WTC11 (cell line): ENCODE results near the gene MYO9A. TPM values are rescaled to one million over a fixed set of nuclear protein-coding genes. Genes with fewer than 3 reads are reported as not detected.

Experiments
- ATAC-seq: fragments of 200-7000 bp; cut with Tn5 transposase; 2 replicates; pipeline ENCODE4 v1.10.0; 2021; ENCODE audit warnings: mild to moderate bottlenecking, moderate library complexity
- CTCF ChIA-PET: fragments of 300-600 bp; sonication (Branson Sonifier 250); formaldehyde crosslinking; loops from one replicate; lab custom pipeline; 2021; ENCODE audit warnings: antibody characterized with exemption; lab: Charles Lee
- POLR2A ChIA-PET: fragments of 350-600 bp; sonication (Branson Sonifier 250); formaldehyde crosslinking; loops from one replicate; lab custom pipeline; 2021; ENCODE audit warnings: antibody characterized with exemption; lab: Charles Lee
- DNase-seq: peaks from one replicate; pipeline ENCODE4 v3.0.0; 2021; ENCODE audit warnings: low spot score
- H3K27ac Mint-ChIP-seq: 2 replicates; pipeline ENCODE4 v1.8.0; 2021; ENCODE audit warnings: mixed read lengths
- H3K27me3 Mint-ChIP-seq: 2 replicates; pipeline ENCODE4 v1.8.0; 2021; ENCODE audit warnings: low read depth, mild to moderate bottlenecking, moderate library complexity, mixed read lengths
- H3K36me3 Mint-ChIP-seq: 2 replicates; pipeline ENCODE4 v1.8.0; 2021; ENCODE audit warnings: mixed read lengths
- H3K4me1 Mint-ChIP-seq: 2 replicates; pipeline ENCODE4 v1.8.0; 2022; ENCODE audit warnings: mixed read lengths
- H3K4me3 Mint-ChIP-seq: 2 replicates; pipeline ENCODE4 v1.8.0; 2021; ENCODE audit warnings: mild to moderate bottlenecking, moderate library complexity, mixed read lengths
- H3K9me3 Mint-ChIP-seq: 2 replicates; pipeline ENCODE4 v1.8.0; 2021; ENCODE audit warnings: mixed read lengths
- ATF1 ChIP-seq: sonication (generic); formaldehyde crosslinking; IDR thresholded peaks from 2 replicates; pipeline ENCODE4 v1.8.1; 2023; ENCODE audit warnings: mild to moderate bottlenecking, moderate library complexity, missing genetic modification reagents
- ATF2 ChIP-seq: sonication (generic); formaldehyde crosslinking; IDR thresholded peaks from 2 replicates; pipeline ENCODE4 v1.8.1; 2022; ENCODE audit warnings: low read depth, missing genetic modification reagents, borderline replicate concordance
- ATF3 ChIP-seq: sonication (generic); formaldehyde crosslinking; conservative IDR thresholded peaks from 2 replicates; pipeline ENCODE4 v1.8.1; 2022; ENCODE audit warnings: mild to moderate bottlenecking, missing genetic modification reagents
- CBFB ChIP-seq: sonication (generic); formaldehyde crosslinking; IDR thresholded peaks from 2 replicates; pipeline ENCODE4 v1.8.1; 2022; ENCODE audit warnings: mild to moderate bottlenecking, low read depth, missing genetic modification reagents
- CREM ChIP-seq: sonication (generic); formaldehyde crosslinking; IDR thresholded peaks from 2 replicates; pipeline ENCODE4 v1.8.1; 2022; ENCODE audit warnings: mild to moderate bottlenecking, missing genetic modification reagents, moderate library complexity
- CTCF ChIP-seq: fragments of 200-600 bp; IDR thresholded peaks from 2 replicates; pipeline ENCODE4 v1.8.0; 2022; ENCODE audit warnings: antibody characterized with exemption
- E2F1 ChIP-seq: sonication (generic); formaldehyde crosslinking; IDR thresholded peaks from 2 replicates; pipeline ENCODE4 v1.8.0; 2022; ENCODE audit warnings: mild to moderate bottlenecking, missing genetic modification reagents
- FOXP1 ChIP-seq: sonication (generic); formaldehyde crosslinking; IDR thresholded peaks from 2 replicates; pipeline ENCODE4 v1.8.0; 2022; ENCODE audit warnings: missing genetic modification reagents, mild to moderate bottlenecking, moderate library complexity, borderline replicate concordance
- GABPB1 ChIP-seq: sonication (generic); formaldehyde crosslinking; IDR thresholded peaks from 2 replicates; pipeline ENCODE4 v1.8.1; 2023; ENCODE audit warnings: mild to moderate bottlenecking, missing genetic modification reagents
- GRHL2 ChIP-seq: fragments of 250-450 bp; sonication (Bioruptor Pico); IDR thresholded peaks from 2 replicates; pipeline ENCODE4 v1.8.0; 2022; ENCODE audit warnings: mild to moderate bottlenecking, moderate library complexity; ENCODE audit not compliant: insufficient replicate concordance, severe bottlenecking
- KAT7 ChIP-seq: sonication (generic); formaldehyde crosslinking; IDR thresholded peaks from 2 replicates; pipeline ENCODE4 v1.8.1; 2023; ENCODE audit warnings: missing genetic modification reagents, mild to moderate bottlenecking, borderline replicate concordance
- NFYB ChIP-seq: sonication (generic); formaldehyde crosslinking; conservative IDR thresholded peaks from 2 replicates; pipeline ENCODE4 v1.8.0; 2022; ENCODE audit warnings: low read depth, missing genetic modification reagents
- NR1H2 ChIP-seq: sonication (generic); formaldehyde crosslinking; IDR thresholded peaks from 2 replicates; pipeline ENCODE4 v1.9.0; 2021; ENCODE audit warnings: mild to moderate bottlenecking, moderate library complexity, missing genetic modification reagents
- OVOL2 ChIP-seq: fragments of 250-450 bp; sonication (Bioruptor Pico); IDR thresholded peaks from 2 replicates; pipeline ENCODE4 v1.9.0; 2021; ENCODE audit warnings: mild to moderate bottlenecking, borderline replicate concordance
- RELA ChIP-seq: sonication (generic); formaldehyde crosslinking; IDR thresholded peaks from 2 replicates; pipeline ENCODE4 v1.8.1; 2022; ENCODE audit warnings: missing genetic modification reagents, mild to moderate bottlenecking, borderline replicate concordance
- RORB ChIP-seq: fragments of 250-450 bp; sonication (Bioruptor Pico); IDR thresholded peaks from 2 replicates; pipeline ENCODE4 v1.9.0; 2021; ENCODE audit warnings: mild to moderate bottlenecking
- USF2 ChIP-seq: sonication (generic); formaldehyde crosslinking; IDR thresholded peaks from 2 replicates; pipeline ENCODE4 v1.8.1; 2023; ENCODE audit warnings: mild to moderate bottlenecking, missing genetic modification reagents, moderate library complexity
- ZBTB43 ChIP-seq: sonication (generic); formaldehyde crosslinking; IDR thresholded peaks from 2 replicates; pipeline ENCODE4 v1.8.1; 2023; ENCODE audit warnings: mild to moderate bottlenecking, missing genetic modification reagents
- ZMAT4 ChIP-seq: fragments of 250-450 bp; sonication (Bioruptor Pico); IDR thresholded peaks from 2 replicates; pipeline ENCODE4 v1.9.0; 2021; ENCODE audit warnings: mild to moderate bottlenecking
- ZNF138 ChIP-seq: sonication (generic); formaldehyde crosslinking; conservative IDR thresholded peaks from 2 replicates; pipeline ENCODE4 v1.8.1; 2022; ENCODE audit warnings: mild to moderate bottlenecking, moderate library complexity, missing genetic modification reagents
- ZNF232 ChIP-seq: sonication (generic); formaldehyde crosslinking; IDR thresholded peaks from 2 replicates; pipeline ENCODE4 v1.8.0; 2022; ENCODE audit warnings: mild to moderate bottlenecking, missing genetic modification reagents
- ZNF396 ChIP-seq: fragments of 250-450 bp; sonication (Bioruptor Pico); IDR thresholded peaks from 2 replicates; pipeline ENCODE4 v1.8.0; 2021; ENCODE audit warnings: mild to moderate bottlenecking, moderate library complexity, borderline replicate concordance
- ZNF532 ChIP-seq: fragments of 250-450 bp; sonication (Bioruptor Pico); IDR thresholded peaks from 2 replicates; pipeline ENCODE4 v1.9.0; 2021; ENCODE audit warnings: mild to moderate bottlenecking, borderline replicate concordance
- total RNA-seq: library from RNA; stranded (reverse); gene quantifications from 3 replicates; pipeline ENCODE4 v1.2.3, GENCODE V29; 2021

Gene MYO9A
- total RNA-seq, 1 experiment from 2014 or later: 23.5 TPM

GRCh38 chr15:71817351-71817750 lies 300.6 kb downstream of the MYO9A start:
- no peak overlapping the region for H3K27ac Mint-ChIP-seq
- ATAC-seq (no peak), DNase-seq (no peak)
- H3K4me3 Mint-ChIP-seq: no peak overlapping the region
- H3K36me3 Mint-ChIP-seq: peaks cover 13% of the 10 kb centered on the region
- peaks cover 28% of the 10 kb centered on the region for H3K9me3 Mint-ChIP-seq
- H3K27me3 Mint-ChIP-seq: peaks cover 2% of the 10 kb centered on the region; the same call in 1 of the 2 replicates
- POLR2A ChIA-PET: no interaction called here
- CTCF ChIA-PET: no interaction called here
- H3K4me1 Mint-ChIP-seq: no peaks in the 10 kb centered on the region
- TF ChIP-seq ZMAT4 (CRISPR knock-in tag): no peak
- no peak for TF ChIP-seq CBFB
- no peak for TF ChIP-seq ZNF138 (CRISPR knock-in tag)
- no peak for TF ChIP-seq ATF2 (CRISPR knock-in tag)
- TF ChIP-seq RELA (CRISPR knock-in tag): no peak
- TF ChIP-seq KAT7 (CRISPR knock-in tag): no peak
- TF ChIP-seq CTCF: no peak
- TF ChIP-seq ATF3 (CRISPR knock-in tag): no peak
- no peak for TF ChIP-seq ATF1 (CRISPR knock-in tag)
- no peak for TF ChIP-seq CREM (CRISPR knock-in tag)
- no peak for TF ChIP-seq ZNF532
- TF ChIP-seq ZNF396 (CRISPR knock-in tag): no peak
- no peak for TF ChIP-seq RORB (CRISPR knock-in tag)

- no peaks in the 10 kb centered on the region for H3K36me3 Mint-ChIP-seq
- DNase-seq (no peak), ATAC-seq (no peak)
- H3K4me1 Mint-ChIP-seq: 0 out of 2 replicates have a peak, but pooled peaks cover 3% of the 10 kb centered on the region
- no peak overlapping the region for H3K4me3 Mint-ChIP-seq
- peaks cover 2% of the 10 kb centered on the region; the same call in 1 of the 2 replicates for H3K27me3 Mint-ChIP-seq
- CTCF ChIA-PET: no interaction called here
- no peak overlapping the region for H3K27ac Mint-ChIP-seq
- POLR2A ChIA-PET: no interaction called here
- peaks cover 12% of the 10 kb centered on the region for H3K9me3 Mint-ChIP-seq
- TF ChIP-seq E2F1 (CRISPR knock-in tag) (no peak), FOXP1 (CRISPR knock-in tag) (no peak), NFYB (CRISPR knock-in tag) (no peak), ZNF396 (CRISPR knock-in tag) (no peak), GABPB1 (CRISPR knock-in tag) (no peak), USF2 (CRISPR knock-in tag) (no peak), NR1H2 (CRISPR knock-in tag) (no peak), ZBTB43 (CRISPR knock-in tag) (no peak), OVOL2 (CRISPR knock-in tag) (no peak), ZMAT4 (CRISPR knock-in tag) (no peak), ATF3 (CRISPR knock-in tag) (no peak), ZNF232 (CRISPR knock-in tag) (no peak), GRHL2 (CRISPR knock-in tag) (no peak)
Measured at GRCh38 chr15:71815301-71815700, 302.6 kb downstream of the MYO9A start.
